ENCODE data around the gene AVPR2.

DNA sequence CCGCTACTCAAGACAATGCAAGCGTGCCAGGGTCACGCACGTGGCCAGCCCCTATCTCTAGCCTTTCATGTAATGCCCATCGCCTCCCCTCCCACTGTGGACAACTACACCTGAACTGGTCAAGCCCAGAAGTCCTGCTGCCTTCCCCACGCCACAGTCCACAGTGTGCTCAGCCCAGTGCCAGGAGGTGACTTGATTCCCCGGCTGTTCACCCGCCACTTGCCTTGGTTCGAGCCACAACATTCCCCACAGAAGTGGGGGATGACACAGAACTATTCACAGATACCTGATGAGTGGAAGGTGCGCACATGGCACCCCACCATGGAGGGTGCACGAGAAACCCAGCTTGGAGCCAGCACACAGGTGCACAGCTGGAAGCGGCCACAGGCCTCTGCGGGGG is 14.8 kb downstream of the AVPR2 start:
- TF ChIP-seq TCF7L2 (IDR thresholded peaks at IDR 0.05; ENCODE audit: low read depth, low read length) (no peak), POLR2AphosphoS5 (IDR thresholded peaks at IDR 0.05; ENCODE audit: low read depth, low read length) (no peak)
- TF ChIP-seq, protein P1, sequence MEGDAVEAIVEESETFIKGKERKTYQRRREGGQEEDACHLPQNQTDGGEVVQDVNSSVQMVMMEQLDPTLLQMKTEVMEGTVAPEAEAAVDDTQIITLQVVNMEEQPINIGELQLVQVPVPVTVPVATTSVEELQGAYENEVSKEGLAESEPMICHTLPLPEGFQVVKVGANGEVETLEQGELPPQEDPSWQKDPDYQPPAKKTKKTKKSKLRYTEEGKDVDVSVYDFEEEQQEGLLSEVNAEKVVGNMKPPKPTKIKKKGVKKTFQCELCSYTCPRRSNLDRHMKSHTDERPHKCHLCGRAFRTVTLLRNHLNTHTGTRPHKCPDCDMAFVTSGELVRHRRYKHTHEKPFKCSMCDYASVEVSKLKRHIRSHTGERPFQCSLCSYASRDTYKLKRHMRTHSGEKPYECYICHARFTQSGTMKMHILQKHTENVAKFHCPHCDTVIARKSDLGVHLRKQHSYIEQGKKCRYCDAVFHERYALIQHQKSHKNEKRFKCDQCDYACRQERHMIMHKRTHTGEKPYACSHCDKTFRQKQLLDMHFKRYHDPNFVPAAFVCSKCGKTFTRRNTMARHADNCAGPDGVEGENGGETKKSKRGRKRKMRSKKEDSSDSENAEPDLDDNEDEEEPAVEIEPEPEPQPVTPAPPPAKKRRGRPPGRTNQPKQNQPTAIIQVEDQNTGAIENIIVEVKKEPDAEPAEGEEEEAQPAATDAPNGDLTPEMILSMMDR (IDR thresholded peaks at IDR 0.05): no peak
